GM12878 (cell line): ENCODE measurements around the gene SORL1. TPM values are rescaled to one million over a fixed set of nuclear protein-coding genes. Genes with fewer than 3 reads are reported as not detected.

ENCODE experiments used
- ATAC-seq: fragments of 200-7000 bp; cut with Tn5 transposase; 3 replicates; pipeline ENCODE4 v1.9.1; 2020; ENCODE audit warnings: mild to moderate bottlenecking, moderate library complexity
- BruUV-seq: library from RNA; stranded (reverse); fragments of 400-500 nt; replicated peaks from 2 replicates; lab custom pipeline; 2021; lab: Mats Ljungman, UMichigan
- CTCF ChIA-PET: fragments of 300-600 bp; sonication (Branson Sonifier 250); formaldehyde crosslinking; extraction: SDS; loops from one replicate; lab custom pipeline; 2021; ENCODE audit warnings: inconsistent platforms; lab: Yijun Ruan, JAX
- POLR2A ChIA-PET: fragments of 350-600 bp; formaldehyde crosslinking; extraction: SDS; loops from one replicate; lab custom pipeline; 2021; ENCODE audit warnings: inconsistent platforms; lab: Charles Lee
- RAD21 ChIA-PET: fragments of 300-600 bp; sonication (Branson Sonifier 250); formaldehyde crosslinking; loops from one replicate; lab custom pipeline; 2023; ENCODE audit warnings: antibody characterized with exemption; ENCODE audit not compliant: unreplicated experiment; lab: Charles Lee
- SMC1A ChIA-PET: fragments of 300-600 bp; sonication (Branson Sonifier 250); formaldehyde crosslinking; loops from one replicate; lab custom pipeline; 2023; ENCODE audit not compliant: unreplicated experiment, uncharacterized antibody; lab: Charles Lee
- DNase-seq: peaks from one replicate; pipeline ENCODE4 v3.0.0-alpha.2; 2011; ENCODE audit warnings: low read depth, low spot score
- FAIRE-seq: peaks from 3 replicates; lab custom pipeline; 2011; peaks lifted over from hg19 to GRCh38; lab: Jason Lieb, UNC
- H2AFZ ChIP-seq: 2 replicates; pipeline ENCODE4 v1.6.0; 2011; ENCODE audit warnings: low read depth, low read length, control low read depth; ENCODE audit not compliant: control insufficient read depth
- H3K27ac ChIP-seq: 2 replicates; pipeline ENCODE4 v1.5.1; 2011; ENCODE audit warnings: control low read depth; ENCODE audit not compliant: control insufficient read depth, insufficient read depth
- H3K27me3 ChIP-seq, 2 experiments: replicated peaks in 1 of 2; 2 replicates each; pipeline versions ENCODE4 v1.6.0 to v1.6.1; 2011; ENCODE audit warnings: low read length in 1 of 2; ENCODE audit not compliant: control insufficient read depth in 2 of 2, insufficient read depth in 2 of 2
- H3K36me3 ChIP-seq, 2 experiments: 2 replicates each; pipeline ENCODE4 v1.5.1; 2011; ENCODE audit warnings: low read length in 1 of 2; ENCODE audit not compliant: control insufficient read depth in 2 of 2, insufficient read depth in 2 of 2
- H3K4me1 ChIP-seq: 2 replicates; pipeline ENCODE4 v1.6.1; 2011; ENCODE audit warnings: mild to moderate bottlenecking, low read length, moderate library complexity, mixed read lengths; ENCODE audit not compliant: control insufficient read depth, insufficient read depth
- H3K4me2 ChIP-seq: 2 replicates; pipeline ENCODE4 v1.6.0; 2011; ENCODE audit warnings: control low read depth; ENCODE audit not compliant: control insufficient read depth, insufficient read depth
- H3K4me3 ChIP-seq: fragments of 200-600 bp; sonication (generic); 2 replicates; pipeline ENCODE4 v1.5.1; 2016
- H3K79me2 ChIP-seq: 2 replicates; pipeline ENCODE4 v1.6.0; 2011; ENCODE audit warnings: low read length; ENCODE audit not compliant: control insufficient read depth, insufficient read depth
- H3K9ac ChIP-seq: 2 replicates; pipeline ENCODE4 v1.8.0; 2011; ENCODE audit warnings: low read length, control low read depth, mixed read lengths; ENCODE audit not compliant: control insufficient read depth, insufficient read depth
- H3K9me3 ChIP-seq: replicated peaks from 3 replicates; pipeline ENCODE4 v1.5.1; 2011; ENCODE audit warnings: mild to moderate bottlenecking, low read length; ENCODE audit not compliant: control insufficient read depth, insufficient read depth
- H4K20me1 ChIP-seq: 2 replicates; pipeline ENCODE4 v1.6.0; 2011; ENCODE audit not compliant: control insufficient read depth, insufficient read depth
- ESRRA ChIP-seq: IDR thresholded peaks from 2 replicates; pipeline ENCODE4 v1.6.1; 2012; ENCODE audit warnings: mild to moderate bottlenecking, low read length, improper control_type of control experiment
- IKZF2 ChIP-seq, 2 experiments: fragments of 450-650 bp; IDR thresholded peaks; 2 replicates each; pipeline ENCODE4 v1.6.1; 2017; ENCODE audit warnings: mild to moderate bottlenecking in 2 of 2, moderate library complexity in 2 of 2
- JUNB ChIP-seq: IDR thresholded peaks from 2 replicates; pipeline ENCODE4 v1.6.1; 2016; ENCODE audit warnings: antibody characterized with exemption, mild to moderate bottlenecking
- NRF1 ChIP-seq: conservative IDR thresholded peaks from 2 replicates; pipeline ENCODE4 v1.6.1; 2011; ENCODE audit warnings: mild to moderate bottlenecking, low read depth, low read length, improper control_type of control experiment
- PML ChIP-seq: IDR thresholded peaks from 2 replicates; pipeline ENCODE4 v1.6.1; 2012; ENCODE audit warnings: low read length, inconsistent platforms
- RCOR1 ChIP-seq: conservative IDR thresholded peaks from 2 replicates; pipeline ENCODE4 v1.6.1; 2012; ENCODE audit warnings: low read depth, low read length, improper control_type of control experiment
- STAT3 ChIP-seq: IDR thresholded peaks from 2 replicates; pipeline ENCODE4 v1.6.1; 2011; ENCODE audit warnings: low read depth, low read length, improper control_type of control experiment
- WGBS: methylation state at CpG from one replicate; pipeline ENCODE4 v1.1.6; 2016; ENCODE audit warnings: low lambda C conversion rate; ENCODE audit not compliant: insufficient replicate concordance, insufficient coverage; ENCODE audit errors: missing lambda C conversion rate; 5-methylcytosine and 5-hydroxymethylcytosine counted together
- in situ Hi-C: fragments of 300-500 bp; cut with MboI; formaldehyde crosslinking; loops from 9 replicates; pipeline ENCODE4 v1.14.3; 2018; ENCODE audit warnings: mixed read lengths
- intact Hi-C: fragments of 100-400 bp; cut with micrococcal nuclease; formaldehyde crosslinking; loops from one replicate; pipeline ENCODE4 v1.14.2; 2022; ENCODE audit not compliant: unreplicated experiment
- polyA plus RNA-seq, 11 experiments: library from polyadenylated mRNA; depleted of rRNA in 4 of 11; unstranded in 6 of 11; stranded (reverse) in 5 of 11; fragments of >200 nt; fragmentation: Nextera tagmentation in 4 of 11; fragmentation: Illumina TruSeq in 1 of 11; extraction: Ambion mirVana in 4 of 11; extraction: Trizol in 1 of 11; gene quantifications; 1 replicate in 1 of 11; 2 replicates in 10 of 11; pipeline versions ENCODE4 v1.2.1 to v1.2.3, GENCODE V29; 2011 to 2016; ENCODE audit warnings: inconsistent platforms in 2 of 11, missing spikeins in 2 of 11, low read depth in 1 of 11
- total RNA-seq, 4 experiments: library from RNA; depleted of rRNA in 3 of 4; stranded (reverse); fragments of >200 nt in 3 of 4; fragmentation: Illumina TruSeq in 1 of 4; extraction: Trizol in 1 of 4; gene quantifications; 2 replicates each; pipeline versions ENCODE4 v1.2.1 to v1.2.3, GENCODE V29; 2013 to 2021
- TF ChIP-seq, protein P1 (sequence below): IDR thresholded peaks from 2 replicates; pipeline ENCODE4 v1.6.1; 2012; ENCODE audit warnings: improper control_type of control experiment, low read depth, low read length; ENCODE audit not compliant: insufficient replicate concordance

Gene SORL1
- total and polyA plus RNA-seq, 10 of the 15 experiments (the other 5 are each of a cell fraction or from before 2014, with no cell fraction given): 20.2 to 107 (median 59.9) TPM

GRCh38 chr11:121588747-121589146, 136.6 kb downstream of the SORL1 start:
- no peak for FAIRE-seq
- Histone ChIP-seq H3K36me3 (peaks cover 28 to 45% of the 10 kb centered on the region in 2 experiments), H3K9ac (peak overlapping the region; percentile 18; the same call in 1 of the 2 replicates), H3K4me2 (no peak overlapping the region), H4K20me1 (no peaks in the 10 kb centered on the region)
- 83% methylated on average over 8 of the region's 8 CpGs for WGBS
- POLR2A ChIA-PET: interaction anchor here (1.1 kb wide), 1 partner anchor 9 kb away, joined by 3 read pairs; no protein-coding TSS in a partner anchor
- TF ChIP-seq JUNB (no peak), STAT3 (no peak), NRF1 (no peak), RCOR1 (no peak)
- TF ChIP-seq, all 136 proteins: peak for 0
- SMC1A ChIA-PET: interaction anchor here (0.7 to 4.8 kb wide), 10 partner anchors 19 to 280 kb away, joined by 3 to 36 read pairs (median 3); no protein-coding TSS in a partner anchor
- peaks cover 47% of the 10 kb centered on the region for H3K4me1 ChIP-seq
- no TSS peak for BruUV-seq
- no peak overlapping the region for H2AFZ ChIP-seq
- H3K27me3 ChIP-seq: no peaks in the 10 kb centered on the region
- DNase-seq (no peak), ATAC-seq (no peak)
- H3K79me2 ChIP-seq: peaks cover 18% of the 10 kb centered on the region
- CTCF ChIA-PET: interaction anchor here (1.2 to 4.6 kb wide), 3 partner anchors 13 to 269 kb away, joined by 4 to 44 read pairs (median 6); no protein-coding TSS in a partner anchor
- RAD21 ChIA-PET: interaction anchor here (0.7 to 6.3 kb wide), 9 partner anchors 12 to 266 kb away, joined by 3 to 63 read pairs (median 6); no protein-coding TSS in a partner anchor
- intact Hi-C loops (no loop called here), in situ Hi-C loops (no loop called here)
- no peaks in the 10 kb centered on the region for H3K9me3 ChIP-seq
- H3K27ac ChIP-seq: peak overlapping the region; percentile 75
- H3K4me3 ChIP-seq: no peak overlapping the region

GRCh38 chr11:121589946-121590537, 137.9 kb downstream of the SORL1 start:
- peak; percentile 88 for FAIRE-seq
- Histone ChIP-seq H3K27ac (peak overlapping the region; percentile 75), H3K9me3 (no peaks in the 10 kb centered on the region), H3K4me2 (peak overlapping the region; percentile 44), H3K27me3 (no peaks in the 10 kb centered on the region), H3K4me3 (no peak overlapping the region), H3K36me3 (peaks cover 28 to 43% of the 10 kb centered on the region in 2 experiments), H3K4me1 (peaks cover 47% of the 10 kb centered on the region), H3K79me2 (peaks cover 26% of the 10 kb centered on the region), H4K20me1 (no peaks in the 10 kb centered on the region), H2AFZ (no peak overlapping the region), H3K9ac (peak overlapping the region; percentile 67)
- SMC1A ChIA-PET: interaction anchor here (0.6 to 5.0 kb wide), 28 partner anchors 20 to 298 kb away, joined by 3 to 57 read pairs (median 9); partner anchors contain the start of gene SC5D
- CTCF ChIA-PET: interaction anchor here (0.6 to 4.6 kb wide), 28 partner anchors 9 to 358 kb away, joined by 3 to 56 read pairs (median 7); partner anchors contain the start of gene SC5D
- POLR2A ChIA-PET: interaction anchor here (0.6 to 1.2 kb wide), 3 partner anchors 16 to 338 kb away, joined by 3 to 6 read pairs (median 4); no protein-coding TSS in a partner anchor
- in situ Hi-C loops: loop anchor here (5.0 kb wide), 2 partner anchors 273 to 338 kb away; no protein-coding TSS in a partner anchor
- intact Hi-C loops: loop anchor here (1.0 to 5.0 kb wide), 10 partner anchors 15 to 393 kb away; no protein-coding TSS in a partner anchor
- peak; percentile 90 for ATAC-seq
- RAD21 ChIA-PET: interaction anchor here (0.7 to 6.3 kb wide), 16 partner anchors 13 to 267 kb away, joined by 3 to 63 read pairs (median 12); no protein-coding TSS in a partner anchor
- peak; percentile 97 for DNase-seq
- BruUV-seq: no TSS peak
- 3% methylated on average over 5 of the region's 5 CpGs for WGBS
- peak; percentile 99 for TF ChIP-seq IKZF2 (IDR thresholded peaks at IDR 0.05)
- TF ChIP-seq ESRRA: no peak
- TF ChIP-seq NRF1: no peak
- TF ChIP-seq PML: peak; percentile 84
- TF ChIP-seq, protein P1, sequence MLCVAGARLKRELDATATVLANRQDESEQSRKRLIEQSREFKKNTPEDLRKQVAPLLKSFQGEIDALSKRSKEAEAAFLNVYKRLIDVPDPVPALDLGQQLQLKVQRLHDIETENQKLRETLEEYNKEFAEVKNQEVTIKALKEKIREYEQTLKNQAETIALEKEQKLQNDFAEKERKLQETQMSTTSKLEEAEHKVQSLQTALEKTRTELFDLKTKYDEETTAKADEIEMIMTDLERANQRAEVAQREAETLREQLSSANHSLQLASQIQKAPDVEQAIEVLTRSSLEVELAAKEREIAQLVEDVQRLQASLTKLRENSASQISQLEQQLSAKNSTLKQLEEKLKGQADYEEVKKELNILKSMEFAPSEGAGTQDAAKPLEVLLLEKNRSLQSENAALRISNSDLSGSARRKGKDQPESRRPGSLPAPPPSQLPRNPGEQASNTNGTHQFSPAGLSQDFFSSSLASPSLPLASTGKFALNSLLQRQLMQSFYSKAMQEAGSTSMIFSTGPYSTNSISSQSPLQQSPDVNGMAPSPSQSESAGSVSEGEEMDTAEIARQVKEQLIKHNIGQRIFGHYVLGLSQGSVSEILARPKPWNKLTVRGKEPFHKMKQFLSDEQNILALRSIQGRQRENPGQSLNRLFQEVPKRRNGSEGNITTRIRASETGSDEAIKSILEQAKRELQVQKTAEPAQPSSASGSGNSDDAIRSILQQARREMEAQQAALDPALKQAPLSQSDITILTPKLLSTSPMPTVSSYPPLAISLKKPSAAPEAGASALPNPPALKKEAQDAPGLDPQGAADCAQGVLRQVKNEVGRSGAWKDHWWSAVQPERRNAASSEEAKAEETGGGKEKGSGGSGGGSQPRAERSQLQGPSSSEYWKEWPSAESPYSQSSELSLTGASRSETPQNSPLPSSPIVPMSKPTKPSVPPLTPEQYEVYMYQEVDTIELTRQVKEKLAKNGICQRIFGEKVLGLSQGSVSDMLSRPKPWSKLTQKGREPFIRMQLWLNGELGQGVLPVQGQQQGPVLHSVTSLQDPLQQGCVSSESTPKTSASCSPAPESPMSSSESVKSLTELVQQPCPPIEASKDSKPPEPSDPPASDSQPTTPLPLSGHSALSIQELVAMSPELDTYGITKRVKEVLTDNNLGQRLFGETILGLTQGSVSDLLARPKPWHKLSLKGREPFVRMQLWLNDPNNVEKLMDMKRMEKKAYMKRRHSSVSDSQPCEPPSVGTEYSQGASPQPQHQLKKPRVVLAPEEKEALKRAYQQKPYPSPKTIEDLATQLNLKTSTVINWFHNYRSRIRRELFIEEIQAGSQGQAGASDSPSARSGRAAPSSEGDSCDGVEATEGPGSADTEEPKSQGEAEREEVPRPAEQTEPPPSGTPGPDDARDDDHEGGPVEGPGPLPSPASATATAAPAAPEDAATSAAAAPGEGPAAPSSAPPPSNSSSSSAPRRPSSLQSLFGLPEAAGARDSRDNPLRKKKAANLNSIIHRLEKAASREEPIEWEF: peak; percentile 82
